ENCODE data around the gene FNDC11. TPM values are rescaled to one million over a fixed set of nuclear protein-coding genes. Genes with fewer than 3 reads are reported as not detected.
A peak's percentile ranks its signal among the peaks of the same experiment; 100 is the strongest.

FNDC11 gene
- total and polyA plus RNA-seq, 2 of the 13 experiments (the other 11 are each of a cell fraction or from before 2014, with no cell fraction given), result 0.07 TPM; not detected in 1

GRCh38 chr20:63537525-63538203 lies 16.3 kb upstream of the FNDC11 start (continued):
- peak; percentile 95 for TF ChIP-seq ZNF276 (CRISPR knock-in tag; IDR thresholded peaks at IDR 0.05; ENCODE audit: low read depth)
- no peak for TF ChIP-seq ZNF644 (CRISPR knock-in tag; IDR thresholded peaks at IDR 0.05; ENCODE audit: low read depth)
- TF ChIP-seq ATF3 (CRISPR knock-in tag; IDR thresholded peaks at IDR 0.05), result peak; percentile 64
- TF ChIP-seq TERF1 (CRISPR knock-in tag; IDR thresholded peaks at IDR 0.05), result peak; percentile 45; the same call in 1 of the 2 replicates
- TF ChIP-seq, protein P1, sequence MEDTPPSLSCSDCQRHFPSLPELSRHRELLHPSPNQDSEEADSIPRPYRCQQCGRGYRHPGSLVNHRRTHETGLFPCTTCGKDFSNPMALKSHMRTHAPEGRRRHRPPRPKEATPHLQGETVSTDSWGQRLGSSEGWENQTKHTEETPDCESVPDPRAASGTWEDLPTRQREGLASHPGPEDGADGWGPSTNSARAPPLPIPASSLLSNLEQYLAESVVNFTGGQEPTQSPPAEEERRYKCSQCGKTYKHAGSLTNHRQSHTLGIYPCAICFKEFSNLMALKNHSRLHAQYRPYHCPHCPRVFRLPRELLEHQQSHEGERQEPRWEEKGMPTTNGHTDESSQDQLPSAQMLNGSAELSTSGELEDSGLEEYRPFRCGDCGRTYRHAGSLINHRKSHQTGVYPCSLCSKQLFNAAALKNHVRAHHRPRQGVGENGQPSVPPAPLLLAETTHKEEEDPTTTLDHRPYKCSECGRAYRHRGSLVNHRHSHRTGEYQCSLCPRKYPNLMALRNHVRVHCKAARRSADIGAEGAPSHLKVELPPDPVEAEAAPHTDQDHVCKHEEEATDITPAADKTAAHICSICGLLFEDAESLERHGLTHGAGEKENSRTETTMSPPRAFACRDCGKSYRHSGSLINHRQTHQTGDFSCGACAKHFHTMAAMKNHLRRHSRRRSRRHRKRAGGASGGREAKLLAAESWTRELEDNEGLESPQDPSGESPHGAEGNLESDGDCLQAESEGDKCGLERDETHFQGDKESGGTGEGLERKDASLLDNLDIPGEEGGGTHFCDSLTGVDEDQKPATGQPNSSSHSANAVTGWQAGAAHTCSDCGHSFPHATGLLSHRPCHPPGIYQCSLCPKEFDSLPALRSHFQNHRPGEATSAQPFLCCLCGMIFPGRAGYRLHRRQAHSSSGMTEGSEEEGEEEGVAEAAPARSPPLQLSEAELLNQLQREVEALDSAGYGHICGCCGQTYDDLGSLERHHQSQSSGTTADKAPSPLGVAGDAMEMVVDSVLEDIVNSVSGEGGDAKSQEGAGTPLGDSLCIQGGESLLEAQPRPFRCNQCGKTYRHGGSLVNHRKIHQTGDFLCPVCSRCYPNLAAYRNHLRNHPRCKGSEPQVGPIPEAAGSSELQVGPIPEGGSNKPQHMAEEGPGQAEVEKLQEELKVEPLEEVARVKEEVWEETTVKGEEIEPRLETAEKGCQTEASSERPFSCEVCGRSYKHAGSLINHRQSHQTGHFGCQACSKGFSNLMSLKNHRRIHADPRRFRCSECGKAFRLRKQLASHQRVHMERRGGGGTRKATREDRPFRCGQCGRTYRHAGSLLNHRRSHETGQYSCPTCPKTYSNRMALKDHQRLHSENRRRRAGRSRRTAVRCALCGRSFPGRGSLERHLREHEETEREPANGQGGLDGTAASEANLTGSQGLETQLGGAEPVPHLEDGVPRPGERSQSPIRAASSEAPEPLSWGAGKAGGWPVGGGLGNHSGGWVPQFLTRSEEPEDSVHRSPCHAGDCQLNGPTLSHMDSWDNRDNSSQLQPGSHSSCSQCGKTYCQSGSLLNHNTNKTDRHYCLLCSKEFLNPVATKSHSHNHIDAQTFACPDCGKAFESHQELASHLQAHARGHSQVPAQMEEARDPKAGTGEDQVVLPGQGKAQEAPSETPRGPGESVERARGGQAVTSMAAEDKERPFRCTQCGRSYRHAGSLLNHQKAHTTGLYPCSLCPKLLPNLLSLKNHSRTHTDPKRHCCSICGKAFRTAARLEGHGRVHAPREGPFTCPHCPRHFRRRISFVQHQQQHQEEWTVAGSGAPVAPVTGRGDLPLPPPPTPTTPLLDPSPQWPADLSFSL (CRISPR knock-in tag; IDR thresholded peaks at IDR 0.05), result no peak
- TF ChIP-seq, protein P2, sequence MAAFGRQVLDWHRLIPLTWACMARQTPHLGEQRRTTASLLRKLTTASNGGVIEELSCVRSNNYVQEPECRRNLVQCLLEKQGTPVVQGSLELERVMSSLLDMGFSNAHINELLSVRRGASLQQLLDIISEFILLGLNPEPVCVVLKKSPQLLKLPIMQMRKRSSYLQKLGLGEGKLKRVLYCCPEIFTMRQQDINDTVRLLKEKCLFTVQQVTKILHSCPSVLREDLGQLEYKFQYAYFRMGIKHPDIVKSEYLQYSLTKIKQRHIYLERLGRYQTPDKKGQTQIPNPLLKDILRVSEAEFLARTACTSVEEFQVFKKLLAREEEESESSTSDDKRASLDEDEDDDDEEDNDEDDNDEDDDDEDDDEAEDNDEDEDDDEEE (CRISPR knock-in tag; IDR thresholded peaks at IDR 0.05), result 0 out of 2 replicates have a peak, but pooled peaks have one; percentile 8
- no peak; the same call in none of the 2 replicates for TF ChIP-seq PPARG (CRISPR knock-in tag; conservative IDR thresholded peaks at IDR 0.05)
- no peak for TF ChIP-seq MED8 (CRISPR knock-in tag; IDR thresholded peaks at IDR 0.05; ENCODE audit: insufficient replicate concordance)
- TF ChIP-seq NR1H2 (CRISPR knock-in tag; IDR thresholded peaks at IDR 0.05; ENCODE audit: borderline replicate concordance, low read depth), result no peak
- TF ChIP-seq ZNF337 (CRISPR knock-in tag; IDR thresholded peaks at IDR 0.05; ENCODE audit: borderline replicate concordance, low read depth), result 0 out of 2 replicates have a peak, but pooled peaks have one; percentile 67
- peak; percentile 89 for TF ChIP-seq CBFB (CRISPR knock-in tag; IDR thresholded peaks at IDR 0.05)
- TF ChIP-seq HNF4A (CRISPR knock-in tag; IDR thresholded peaks at IDR 0.05), result peak; percentile 54
- no peak for TF ChIP-seq STAT5B (CRISPR knock-in tag; IDR thresholded peaks at IDR 0.05)
- no peak; the same call in 1 of the 2 replicates for TF ChIP-seq DNMT3B (CRISPR knock-in tag; conservative IDR thresholded peaks at IDR 0.05)
- TF ChIP-seq CCDC6 (CRISPR knock-in tag; IDR thresholded peaks at IDR 0.05), result peak; percentile 86; the same call in 1 of the 2 replicates
- TF ChIP-seq CHD4 (IDR thresholded peaks at IDR 0.05; ENCODE audit: borderline replicate concordance, low read length), result no peak
- no peak for TF ChIP-seq PHB2 (IDR thresholded peaks at IDR 0.05; ENCODE audit: partially characterized antibody)
- peak; percentile 38 for TF ChIP-seq SKI (IDR thresholded peaks at IDR 0.05; ENCODE audit: partially characterized antibody)
- TF ChIP-seq U2AF2 (IDR thresholded peaks at IDR 0.05; ENCODE audit: low read depth, low read length), result no peak

All from HepG2 (cell line).